Stimulated activated CD4-positive, alpha-beta T cell treated with anti-CD3 and anti-CD28 coated beads, Interleukin-1b, Interleukin-23, amount 100 ng/mL, for 48 hours (primary cell): ENCODE measurements around the gene TBXAS1.

Experiments
- DNase-seq: peaks from one replicate; pipeline ENCODE4 v3.0.0-alpha.2; 2020

TBXAS1 gene

GRCh38 chr7:139987691-139988516, 158.8 kb downstream of the TBXAS1 start:
- no peak for DNase-seq

GRCh38 chr7:139989366-139990141, 160.5 kb downstream of the TBXAS1 start:
- DNase-seq: no peak

- no peak for DNase-seq
Measured at GRCh38 chr7:139990142-139990535, 161.1 kb downstream of the TBXAS1 start.

GRCh38 chr7:139990571-139991268, 161.7 kb downstream of the TBXAS1 start:
- no peak for DNase-seq

- no peak for DNase-seq
Measured at GRCh38 chr7:139991269-139991666, 162.2 kb downstream of the TBXAS1 start.

- no peak for DNase-seq
Measured at GRCh38 chr7:139991911-139992310, 162.8 kb downstream of the TBXAS1 start.

- no peak for DNase-seq
Measured at GRCh38 chr7:139992353-139993044, 163.4 kb downstream of the TBXAS1 start.

GRCh38 chr7:139993169-139993568, 164.1 kb downstream of the TBXAS1 start:
- no peak for DNase-seq

GRCh38 chr7:139993592-139993991, 164.5 kb downstream of the TBXAS1 start:
- DNase-seq: no peak

- DNase-seq: no peak
Measured at GRCh38 chr7:139994356-139994755, 165.3 kb downstream of the TBXAS1 start.

GRCh38 chr7:139995017-139995915, 166.2 kb downstream of the TBXAS1 start:
- no peak for DNase-seq

- no peak for DNase-seq
Measured at GRCh38 chr7:139998572-139998971, 169.5 kb downstream of the TBXAS1 start.

- DNase-seq: no peak
Measured at GRCh38 chr7:139999516-139999915, 170.5 kb downstream of the TBXAS1 start.

- DNase-seq: no peak
Measured at GRCh38 chr7:140000666-140001268, 171.7 kb downstream of the TBXAS1 start.

- DNase-seq: peak; percentile 31
Measured at GRCh38 chr7:140003913-140004382, 174.9 kb downstream of the TBXAS1 start.

GRCh38 chr7:140004672-140005071, 175.6 kb downstream of the TBXAS1 start:
- DNase-seq: no peak

- DNase-seq: no peak
Measured at GRCh38 chr7:140005341-140005740, 176.3 kb downstream of the TBXAS1 start.

GRCh38 chr7:140005754-140006503, 176.9 kb downstream of the TBXAS1 start:
- no peak for DNase-seq

- no peak for DNase-seq
Measured at GRCh38 chr7:140006600-140006999, 177.5 kb downstream of the TBXAS1 start.

GRCh38 chr7:140007051-140007690, 178.1 kb downstream of the TBXAS1 start:
- DNase-seq: no peak
